Measurements from ENCODE around the gene TPSB2.
"Not testable (repeated sequence)": the region's sequence is repeated elsewhere in the genome, so short reads cannot be mapped to it uniquely, and the experiment has no call there.

Gene TPSB2

GRCh38 chr16:1236659-1237058 is 6.7 kb upstream of the TPSB2 start:
- not testable (repeated sequence) for H3K27me3 ChIP-seq (ENCODE audit: low read depth, low read length); H3K36me3 ChIP-seq (ENCODE audit: control insufficient read depth in 1 of 2, insufficient read depth in 2 of 2, low read length in 2 of 2); H3K9me3 ChIP-seq (ENCODE audit: control insufficient read depth in 1 of 2, low read length in 2 of 2); H3K4me1 ChIP-seq (ENCODE audit: control insufficient read depth in 1 of 2, insufficient read depth in 2 of 2, low read length in 2 of 2); H3K27ac ChIP-seq (ENCODE audit: low read length); H3K4me3 ChIP-seq (ENCODE audit: low read depth in 1 of 2, low read length in 2 of 2)

- H3K36me3 ChIP-seq (ENCODE audit: control insufficient read depth in 1 of 2, insufficient read depth in 2 of 2, low read length in 2 of 2); H3K27me3 ChIP-seq (ENCODE audit: low read depth, low read length); H3K4me1 ChIP-seq (ENCODE audit: control insufficient read depth in 1 of 2, insufficient read depth in 2 of 2, low read length in 2 of 2); H3K27ac ChIP-seq (ENCODE audit: low read length); H3K9me3 ChIP-seq (ENCODE audit: control insufficient read depth in 1 of 2, low read length in 2 of 2); H3K4me3 ChIP-seq (ENCODE audit: low read depth in 1 of 2, low read length in 2 of 2): not testable (repeated sequence)
These were observed 2.2 kb upstream of the TPSB2 start for GRCh38 chr16:1232049-1232748.

- not testable (repeated sequence) for H3K9me3 ChIP-seq (ENCODE audit: control insufficient read depth in 1 of 2, low read length in 2 of 2); H3K4me1 ChIP-seq (ENCODE audit: control insufficient read depth in 1 of 2, insufficient read depth in 2 of 2, low read length in 2 of 2); H3K4me3 ChIP-seq (ENCODE audit: low read depth in 1 of 2, low read length in 2 of 2); H3K27me3 ChIP-seq (ENCODE audit: low read depth, low read length); H3K27ac ChIP-seq (ENCODE audit: low read length); H3K36me3 ChIP-seq (ENCODE audit: control insufficient read depth in 1 of 2, insufficient read depth in 2 of 2, low read length in 2 of 2)
These were observed 1.3 kb upstream of the TPSB2 start for GRCh38 chr16:1231301-1231700.

- not testable (repeated sequence) for H3K27ac ChIP-seq (ENCODE audit: low read length); H3K9me3 ChIP-seq (ENCODE audit: control insufficient read depth in 1 of 2, low read length in 2 of 2); H3K4me3 ChIP-seq (ENCODE audit: low read depth in 1 of 2, low read length in 2 of 2); H3K4me1 ChIP-seq (ENCODE audit: control insufficient read depth in 1 of 2, insufficient read depth in 2 of 2, low read length in 2 of 2); H3K27me3 ChIP-seq (ENCODE audit: low read depth, low read length); H3K36me3 ChIP-seq (ENCODE audit: control insufficient read depth in 1 of 2, insufficient read depth in 2 of 2, low read length in 2 of 2)
These were observed 658 bp upstream of the TPSB2 start for GRCh38 chr16:1230471-1231212.

- not testable (repeated sequence) for H3K4me1 ChIP-seq (ENCODE audit: control insufficient read depth in 1 of 2, insufficient read depth in 2 of 2, low read length in 2 of 2); H3K36me3 ChIP-seq (ENCODE audit: control insufficient read depth in 1 of 2, insufficient read depth in 2 of 2, low read length in 2 of 2); H3K9me3 ChIP-seq (ENCODE audit: control insufficient read depth in 1 of 2, low read length in 2 of 2); H3K4me3 ChIP-seq (ENCODE audit: low read depth in 1 of 2, low read length in 2 of 2); H3K27ac ChIP-seq (ENCODE audit: low read length); H3K27me3 ChIP-seq (ENCODE audit: low read depth, low read length)
These were observed 508 bp downstream of the TPSB2 start for GRCh38 chr16:1229476-1229875.

- H3K4me3 ChIP-seq (ENCODE audit: low read depth in 1 of 2, low read length in 2 of 2); H3K27ac ChIP-seq (ENCODE audit: low read length); H3K36me3 ChIP-seq (ENCODE audit: control insufficient read depth in 1 of 2, insufficient read depth in 2 of 2, low read length in 2 of 2); H3K27me3 ChIP-seq (ENCODE audit: low read depth, low read length); H3K4me1 ChIP-seq (ENCODE audit: control insufficient read depth in 1 of 2, insufficient read depth in 2 of 2, low read length in 2 of 2); H3K9me3 ChIP-seq (ENCODE audit: control insufficient read depth in 1 of 2, low read length in 2 of 2): not testable (repeated sequence)
These were observed 1.8 kb downstream of the TPSB2 start for GRCh38 chr16:1228227-1228626.

GRCh38 chr16:1226692-1227091 is 3.3 kb downstream of the TPSB2 start:
- not testable (repeated sequence) for H3K4me3 ChIP-seq (ENCODE audit: low read depth in 1 of 2, low read length in 2 of 2); H3K27me3 ChIP-seq (ENCODE audit: low read depth, low read length); H3K27ac ChIP-seq (ENCODE audit: low read length); H3K36me3 ChIP-seq (ENCODE audit: control insufficient read depth in 1 of 2, insufficient read depth in 2 of 2, low read length in 2 of 2); H3K9me3 ChIP-seq (ENCODE audit: control insufficient read depth in 1 of 2, low read length in 2 of 2); H3K4me1 ChIP-seq (ENCODE audit: control insufficient read depth in 1 of 2, insufficient read depth in 2 of 2, low read length in 2 of 2)

- H3K4me1 ChIP-seq (ENCODE audit: control insufficient read depth in 1 of 2, insufficient read depth in 2 of 2, low read length in 2 of 2); H3K36me3 ChIP-seq (ENCODE audit: control insufficient read depth in 1 of 2, insufficient read depth in 2 of 2, low read length in 2 of 2); H3K9me3 ChIP-seq (ENCODE audit: control insufficient read depth in 1 of 2, low read length in 2 of 2); H3K27me3 ChIP-seq (ENCODE audit: low read depth, low read length); H3K27ac ChIP-seq (ENCODE audit: low read length); H3K4me3 ChIP-seq (ENCODE audit: low read depth in 1 of 2, low read length in 2 of 2): not testable (repeated sequence)
These were observed 4.2 kb downstream of the TPSB2 start for GRCh38 chr16:1225728-1226311.

GRCh38 chr16:1225051-1225451 is 4.9 kb downstream of the TPSB2 start, which contains the start of gene TPSG1:
TSS of gene TPSG1 (minus strand) at chr16:1225268. CDS start at chr16:1225252, 16 bp downstream.
- Histone ChIP-seq H3K9me3 (ENCODE audit: control insufficient read depth in 1 of 2, low read length in 2 of 2) (no peaks in the 10 kb centered on the region), H3K27ac (ENCODE audit: low read length) (no peak within 1 kb of the TSS), H3K4me1 (ENCODE audit: control insufficient read depth in 1 of 2, insufficient read depth in 2 of 2, low read length in 2 of 2) (no peaks in the 10 kb centered on the region), H3K4me3 (ENCODE audit: low read depth in 1 of 2, low read length in 2 of 2) (no peak within 1 kb of the TSS), H3K36me3 (ENCODE audit: control insufficient read depth in 1 of 2, insufficient read depth in 2 of 2, low read length in 2 of 2) (peaks cover 0 to 9% of the 10 kb centered on the region in 2 donors), H3K27me3 (ENCODE audit: low read depth, low read length) (no peaks in the 10 kb centered on the region)

GRCh38 chr16:1224558-1224957 is 5.4 kb downstream of the TPSB2 start:
- Histone ChIP-seq H3K4me1 (ENCODE audit: control insufficient read depth in 1 of 2, insufficient read depth in 2 of 2, low read length in 2 of 2) (no peaks in the 10 kb centered on the region), H3K9me3 (ENCODE audit: control insufficient read depth in 1 of 2, low read length in 2 of 2) (no peaks in the 10 kb centered on the region), H3K27me3 (ENCODE audit: low read depth, low read length) (no peaks in the 10 kb centered on the region), H3K36me3 (ENCODE audit: control insufficient read depth in 1 of 2, insufficient read depth in 2 of 2, low read length in 2 of 2) (peaks cover 0 to 12% of the 10 kb centered on the region in 2 donors), H3K27ac (ENCODE audit: low read length) (no peak overlapping the region), H3K4me3 (ENCODE audit: low read depth in 1 of 2, low read length in 2 of 2) (no peak overlapping the region)

GRCh38 chr16:1223355-1224214 is 6.4 kb downstream of the TPSB2 start:
- H3K4me3 ChIP-seq (ENCODE audit: low read depth in 1 of 2, low read length in 2 of 2) = no peak overlapping the region
- H3K4me1 ChIP-seq (ENCODE audit: control insufficient read depth in 1 of 2, insufficient read depth in 2 of 2, low read length in 2 of 2) = no peaks in the 10 kb centered on the region
- no peak overlapping the region for H3K27ac ChIP-seq (ENCODE audit: low read length)
- no peaks in the 10 kb centered on the region for H3K27me3 ChIP-seq (ENCODE audit: low read depth, low read length)
- H3K36me3 ChIP-seq (ENCODE audit: control insufficient read depth in 1 of 2, insufficient read depth in 2 of 2, low read length in 2 of 2) = peaks cover 0 to 21% of the 10 kb centered on the region in 2 donors
- no peaks in the 10 kb centered on the region for H3K9me3 ChIP-seq (ENCODE audit: control insufficient read depth in 1 of 2, low read length in 2 of 2)
